HG02588 (cell line): ENCODE results near the gene SF3B1.
"Not testable (repeated sequence)": the region's sequence is repeated elsewhere in the genome, so short reads cannot be mapped to it uniquely, and the experiment has no call there.

Experiments used
- ATAC-seq: cut with Tn5 transposase; IDR thresholded peaks from one replicate; pipeline ENCODE4 v1.9.1; 2021; ENCODE audit warnings: mild to moderate bottlenecking, moderate library complexity; ENCODE audit not compliant: unreplicated experiment

Gene SF3B1

DNA sequence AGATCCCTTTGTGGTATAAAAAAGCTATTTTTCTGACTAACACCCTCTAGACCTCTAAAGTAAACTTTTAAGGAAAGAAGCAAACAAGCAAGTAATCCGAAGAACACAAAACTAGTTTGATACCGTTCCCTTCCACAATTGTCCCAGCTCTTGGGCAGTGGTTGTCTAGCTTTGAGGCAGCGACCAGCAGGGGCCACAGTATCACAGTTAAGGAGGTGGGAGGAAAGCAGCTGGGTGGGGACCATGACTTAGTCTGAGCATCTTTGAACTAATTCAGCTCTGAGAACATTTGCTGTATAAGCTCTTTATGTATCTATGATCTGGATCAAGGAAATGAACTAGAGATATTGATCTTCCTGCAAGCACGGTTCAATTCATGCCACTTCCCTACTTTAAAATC lies 51.0 kb downstream of the SF3B1 start:
- no peak for ATAC-seq

DNA sequence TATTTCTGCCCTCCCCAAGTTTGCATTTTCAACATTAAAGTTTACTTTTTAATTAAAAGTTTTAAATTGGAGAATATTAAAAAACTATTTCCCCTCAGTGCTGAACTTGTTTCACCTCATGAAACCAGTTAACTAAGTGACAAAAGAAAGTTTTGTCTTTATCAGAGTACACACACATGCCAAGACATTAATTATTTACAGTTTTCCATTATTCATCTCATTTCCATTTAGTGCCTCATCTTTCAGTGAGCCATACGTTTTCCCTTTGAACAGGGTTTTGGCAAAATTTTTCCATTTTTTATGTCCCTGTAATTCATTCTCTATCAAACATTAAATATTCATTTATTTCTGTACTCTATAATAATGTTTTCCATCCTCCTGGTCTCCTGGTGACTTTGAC lies 53.2 kb downstream of the SF3B1 start:
- ATAC-seq, result no peak

DNA sequence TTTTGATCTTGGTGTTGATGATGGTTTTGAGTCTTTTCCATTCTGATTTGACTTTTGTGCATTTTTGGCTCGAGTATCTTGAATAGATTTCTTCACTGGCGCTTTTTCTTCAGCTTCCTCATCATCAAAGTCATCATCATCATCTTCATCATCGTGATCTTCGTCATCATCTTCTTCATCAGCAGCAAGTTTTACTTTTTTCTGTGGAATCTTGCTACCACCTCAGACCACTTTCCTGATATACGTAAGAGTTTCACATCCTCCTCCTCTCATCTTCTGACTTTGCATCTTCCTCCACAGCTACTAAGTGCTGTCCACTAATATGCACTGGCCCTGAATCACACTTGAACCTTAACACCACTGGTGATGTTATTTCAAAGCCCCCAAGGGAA lies 54.9 kb downstream of the SF3B1 start:
- not testable (repeated sequence) for ATAC-seq

DNA sequence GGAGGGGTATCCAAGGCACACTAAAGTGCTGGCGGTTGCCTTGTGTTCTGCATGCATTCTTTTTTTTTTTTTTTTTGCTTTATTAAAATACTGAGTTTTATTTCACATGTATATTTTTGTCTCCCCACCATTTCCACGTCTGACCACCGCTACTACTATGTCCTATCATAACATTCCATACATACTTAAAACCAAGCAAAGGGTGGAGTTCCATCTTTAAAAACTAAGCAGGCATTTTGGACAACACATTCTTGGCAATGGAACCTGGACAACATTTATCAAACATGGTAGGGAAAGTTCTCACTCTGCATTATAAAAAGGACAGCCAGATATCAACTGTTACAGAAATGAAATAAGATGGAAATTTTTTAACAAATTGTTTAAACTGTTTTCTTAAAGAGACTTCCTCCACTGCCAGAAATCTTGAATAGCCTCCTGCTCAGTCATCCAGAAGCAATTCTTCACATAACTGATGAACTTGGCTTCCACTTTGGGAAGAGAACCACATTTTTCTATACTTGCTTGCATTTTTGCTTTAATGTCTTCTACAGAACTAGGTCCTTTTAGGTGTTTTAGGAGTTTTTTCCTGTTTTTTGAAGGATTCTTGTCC lies 55.4 kb downstream of the SF3B1 start:
- ATAC-seq, result not testable (repeated sequence)

DNA sequence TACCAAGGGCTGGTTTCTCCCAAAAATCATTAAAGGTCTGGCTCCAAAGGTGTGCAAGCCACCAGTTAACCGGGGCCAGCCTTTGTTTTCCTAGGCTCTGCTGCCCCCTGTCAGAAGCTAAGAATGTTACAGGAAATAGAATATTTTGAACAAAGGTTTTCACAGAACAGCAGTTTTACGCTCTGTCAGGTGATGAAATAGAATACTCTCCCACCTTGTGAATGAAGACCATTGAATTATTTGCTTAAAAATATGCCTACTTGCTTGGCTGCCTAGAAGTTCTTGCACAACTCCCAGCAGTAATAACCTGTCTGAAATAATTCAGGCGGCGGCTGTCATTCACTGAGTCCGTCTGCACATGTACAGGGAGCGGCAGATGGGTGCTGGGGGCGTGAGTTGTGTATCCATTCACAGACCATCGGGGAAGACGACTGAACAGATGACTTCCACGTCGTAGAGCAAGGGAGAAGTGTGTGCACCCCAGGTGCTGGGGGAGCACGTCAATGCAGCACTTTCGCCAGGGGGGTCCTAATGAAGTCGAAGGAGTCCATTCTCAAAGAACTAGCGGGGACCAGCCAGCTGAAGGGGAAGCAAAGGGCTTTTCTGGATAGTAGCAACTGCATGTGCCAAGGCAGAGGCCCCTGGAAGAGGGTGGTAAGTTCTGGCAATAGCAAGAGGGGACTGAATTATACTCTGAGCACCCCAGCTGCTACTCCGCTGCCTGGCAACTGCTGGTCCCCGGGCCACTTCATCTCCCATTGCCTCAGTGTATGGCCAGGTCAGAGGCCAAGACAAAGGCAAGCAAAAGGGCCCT lies 56.1 kb downstream of the SF3B1 start:
- no peak for ATAC-seq

DNA sequence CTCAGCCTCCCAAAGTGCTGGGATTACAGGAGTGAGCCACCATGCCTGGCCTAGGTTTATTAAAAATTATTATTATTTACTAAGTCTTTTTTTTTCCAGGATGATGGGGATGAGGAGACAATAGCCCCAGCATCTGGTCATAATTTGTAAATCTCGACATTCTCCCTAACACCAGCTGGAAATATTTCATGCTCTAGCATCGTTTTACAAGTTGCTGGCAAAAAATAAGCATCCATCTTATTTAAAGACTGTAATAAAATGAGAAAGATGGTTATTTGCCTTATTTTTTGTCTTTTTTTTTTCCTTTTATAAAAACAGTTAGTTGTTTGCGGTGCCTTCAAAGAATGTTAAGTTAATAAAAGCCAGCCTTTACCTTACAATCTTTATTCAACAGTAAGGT lies 56.7 kb downstream of the SF3B1 start:
- no peak for ATAC-seq

DNA sequence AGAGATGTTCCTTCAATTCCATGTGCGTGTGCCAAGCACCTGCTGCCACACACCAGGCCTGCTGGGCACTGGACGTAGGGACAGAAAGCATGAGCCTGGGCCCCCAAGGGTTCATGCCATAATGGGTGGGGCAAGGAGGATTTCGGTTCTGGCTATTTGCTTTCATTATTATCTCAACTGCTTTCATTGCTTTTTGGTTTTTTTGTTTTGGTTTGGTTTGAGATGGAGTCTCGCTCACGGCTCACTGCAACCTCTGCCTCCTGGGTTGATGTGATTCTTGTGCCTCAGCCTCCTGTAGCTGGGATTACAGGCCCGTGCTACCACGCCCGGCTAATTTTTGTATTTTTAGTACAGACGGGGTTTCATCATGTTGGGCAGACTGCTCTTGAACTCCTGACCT lies 57.2 kb downstream of the SF3B1 start:
- ATAC-seq, result no peak

DNA sequence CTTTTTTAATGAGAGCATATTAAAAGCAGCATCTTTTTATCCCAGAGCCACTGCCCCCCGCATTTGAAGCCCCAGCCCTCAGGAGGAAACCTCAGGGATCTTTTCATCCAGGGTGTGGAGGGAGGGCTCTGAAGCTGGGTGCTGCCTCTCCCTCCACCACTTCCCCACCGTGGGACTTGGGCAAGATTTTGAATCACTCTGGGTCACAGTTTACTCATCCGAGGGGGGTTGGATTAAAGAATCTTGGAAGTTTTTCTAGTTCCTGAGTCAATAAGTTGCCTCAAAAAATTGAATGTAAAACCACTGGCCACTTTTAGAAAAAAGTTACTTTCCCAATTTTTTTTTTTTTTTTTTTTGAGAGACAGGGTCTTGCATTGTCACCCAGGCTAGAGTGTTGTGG lies 62.2 kb downstream of the SF3B1 start:
- ATAC-seq, result no peak

DNA sequence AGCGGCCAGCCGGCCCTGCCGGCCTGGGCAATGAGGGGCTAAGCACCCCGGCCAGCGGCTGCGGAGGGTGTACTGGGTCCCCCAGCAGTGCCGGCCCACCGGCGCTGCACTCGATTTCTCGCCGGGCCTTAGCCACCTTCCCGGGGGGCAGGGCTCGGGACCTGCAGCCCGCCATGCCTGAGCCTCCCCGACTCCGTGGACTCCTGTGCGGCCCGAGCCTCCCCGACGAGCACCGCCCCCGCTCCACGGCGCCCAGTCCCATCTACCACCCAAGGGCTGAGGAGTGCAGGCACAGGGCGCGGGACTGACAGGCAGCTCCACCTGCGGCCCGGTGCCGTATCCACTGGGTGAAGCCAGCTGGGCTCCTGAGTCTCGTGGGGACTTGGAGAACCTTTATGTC lies 64.2 kb downstream of the SF3B1 start:
- not testable (repeated sequence) for ATAC-seq

DNA sequence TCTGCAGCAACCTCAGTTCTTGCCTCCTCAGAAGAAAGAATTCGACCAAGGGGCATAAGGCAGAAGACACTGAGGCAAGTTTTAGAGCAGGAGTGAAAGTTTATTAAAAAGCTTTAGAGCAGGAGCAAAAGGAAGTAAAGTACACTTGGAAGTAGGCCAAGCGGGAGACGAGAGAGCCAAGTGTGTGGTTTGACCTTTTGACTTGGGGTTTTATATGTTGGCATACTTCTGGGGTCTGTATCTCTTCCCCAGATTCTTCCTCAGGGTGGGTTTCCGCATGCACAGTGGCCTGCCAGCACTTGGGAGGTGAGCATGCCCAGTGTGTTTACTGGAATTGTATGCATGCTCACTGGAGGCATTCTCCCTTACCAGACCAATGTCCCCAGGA lies 64.9 kb downstream of the SF3B1 start:
- no peak for ATAC-seq

DNA sequence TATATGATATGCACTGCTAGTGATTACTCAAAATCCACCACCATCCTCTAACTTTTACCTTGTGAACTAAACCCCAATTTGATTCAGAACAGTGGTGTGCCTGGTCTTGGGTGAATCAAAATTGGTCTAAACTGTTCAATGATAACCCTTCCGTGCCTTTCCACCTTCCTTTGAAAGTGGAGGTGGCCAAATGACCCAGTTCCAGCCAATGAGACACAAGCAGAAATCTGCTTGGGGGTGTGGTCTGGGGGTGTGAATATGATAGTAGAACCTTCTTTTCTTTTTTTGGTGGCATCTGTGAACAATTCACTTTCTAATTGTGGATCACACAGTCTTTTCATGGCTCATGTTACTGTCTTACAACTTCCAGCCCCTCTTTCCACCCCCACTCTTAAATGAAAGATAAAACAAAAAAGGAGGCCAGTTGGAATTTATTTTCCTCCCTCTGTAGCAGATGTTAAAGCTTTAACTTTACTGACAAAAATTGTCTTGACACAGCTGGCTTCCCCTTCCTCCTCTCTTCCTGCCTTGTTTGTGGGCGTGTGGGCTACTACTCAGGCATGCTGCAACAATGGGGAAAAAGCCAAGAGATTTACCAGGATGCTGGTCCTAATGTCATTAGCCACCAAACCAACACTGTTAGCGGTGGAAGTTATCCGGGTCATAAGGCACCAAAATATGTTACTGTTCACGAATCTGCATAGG lies 65.4 kb downstream of the SF3B1 start:
- ATAC-seq, result no peak

DNA sequence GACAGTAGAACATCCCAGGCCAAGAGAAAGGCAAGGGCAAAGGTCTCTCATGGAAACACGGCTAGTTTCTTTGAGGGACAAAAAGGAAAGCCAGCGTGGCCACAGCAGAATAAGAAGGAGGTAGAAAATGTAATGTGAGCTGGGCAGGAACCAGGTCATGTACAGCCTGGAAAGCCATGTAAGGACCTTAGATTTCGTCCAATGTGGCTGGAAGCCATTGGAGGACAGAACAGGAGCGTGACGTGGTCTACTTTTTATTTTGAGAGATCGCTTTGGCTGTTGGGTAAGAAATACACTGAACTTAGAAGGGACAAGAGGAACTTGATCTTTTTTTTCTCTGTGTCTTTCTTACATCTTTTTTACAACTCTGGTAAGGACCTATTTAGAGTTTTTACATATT lies 66.4 kb downstream of the SF3B1 start:
- ATAC-seq, result no peak

DNA sequence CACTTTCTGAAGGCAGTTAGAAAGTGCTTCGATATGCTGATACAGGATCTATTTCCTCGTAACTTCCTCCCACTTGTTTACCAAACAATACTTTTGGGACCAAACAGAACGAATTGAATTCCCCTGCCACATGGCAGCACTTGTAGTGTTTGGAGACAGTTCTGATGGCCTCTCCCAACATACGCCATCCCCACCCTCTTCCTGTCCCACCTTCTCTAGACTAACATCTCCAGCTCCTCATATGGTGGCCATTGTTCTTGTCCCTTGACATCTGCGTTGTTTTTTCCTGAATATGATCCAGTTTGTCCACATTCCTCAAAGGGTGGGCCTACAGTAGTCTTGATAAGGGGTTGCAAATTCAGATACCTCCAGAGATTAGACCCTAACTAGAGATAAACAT lies 70.8 kb downstream of the SF3B1 start:
- no peak for ATAC-seq

DNA sequence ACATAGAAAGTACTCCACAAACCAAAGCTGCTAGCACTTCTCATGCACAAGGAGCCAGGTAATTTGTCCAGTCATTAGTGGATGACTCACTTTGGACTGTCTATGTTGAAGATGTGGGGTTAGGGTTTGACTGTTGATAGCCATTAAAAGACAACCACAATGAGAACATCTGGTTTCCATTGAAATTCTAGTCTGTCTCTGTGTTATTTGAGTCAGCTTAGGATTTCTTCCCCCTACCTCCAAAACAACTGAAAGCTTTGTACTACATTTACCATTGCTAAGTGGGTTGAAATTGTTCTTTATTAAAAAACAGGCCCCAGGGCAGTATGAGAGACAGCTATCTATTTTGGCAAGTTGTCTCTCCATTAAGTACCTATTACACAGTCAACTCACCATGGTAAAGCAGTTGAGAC lies 74.1 kb downstream of the SF3B1 start:
- peak; percentile 84 for ATAC-seq

DNA sequence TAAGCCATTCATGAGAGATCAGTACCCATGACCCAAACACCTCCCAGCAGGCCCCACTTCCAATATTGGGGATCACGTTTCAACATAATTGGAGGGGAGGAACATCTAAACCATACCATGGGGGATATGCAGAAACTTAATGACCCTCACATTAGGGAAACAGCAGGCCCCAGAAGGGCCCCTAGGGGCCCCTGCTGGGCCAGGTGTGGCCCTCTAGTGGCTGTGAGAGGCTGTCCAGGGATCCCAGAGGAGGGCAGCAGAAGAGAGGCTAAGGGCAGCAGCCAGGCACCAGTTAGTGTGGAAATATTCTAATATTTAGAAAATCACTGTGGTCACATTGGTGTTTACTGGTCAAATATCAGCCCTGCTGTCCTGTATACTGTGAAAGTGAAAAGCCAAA lies 75.0 kb downstream of the SF3B1 start:
- no peak for ATAC-seq

DNA sequence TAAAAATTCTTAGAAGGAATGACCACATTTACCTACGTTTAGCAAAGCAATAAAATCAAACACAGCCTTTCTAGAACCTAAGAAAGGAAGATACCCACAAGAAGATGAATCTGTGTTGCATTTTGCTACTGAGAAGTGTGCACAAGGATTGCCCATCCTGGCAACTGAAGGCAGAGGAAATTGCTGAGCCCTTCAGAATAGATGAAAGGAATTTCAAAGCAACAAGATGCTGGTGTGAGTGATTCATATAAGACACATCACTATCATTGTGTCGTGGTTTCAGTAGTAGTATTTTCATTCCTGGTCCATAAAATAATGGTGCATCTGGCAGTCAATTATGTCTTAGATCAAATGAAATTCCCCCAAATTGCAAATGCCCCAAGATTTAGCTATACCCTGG lies 75.9 kb downstream of the SF3B1 start:
- no peak for ATAC-seq

DNA sequence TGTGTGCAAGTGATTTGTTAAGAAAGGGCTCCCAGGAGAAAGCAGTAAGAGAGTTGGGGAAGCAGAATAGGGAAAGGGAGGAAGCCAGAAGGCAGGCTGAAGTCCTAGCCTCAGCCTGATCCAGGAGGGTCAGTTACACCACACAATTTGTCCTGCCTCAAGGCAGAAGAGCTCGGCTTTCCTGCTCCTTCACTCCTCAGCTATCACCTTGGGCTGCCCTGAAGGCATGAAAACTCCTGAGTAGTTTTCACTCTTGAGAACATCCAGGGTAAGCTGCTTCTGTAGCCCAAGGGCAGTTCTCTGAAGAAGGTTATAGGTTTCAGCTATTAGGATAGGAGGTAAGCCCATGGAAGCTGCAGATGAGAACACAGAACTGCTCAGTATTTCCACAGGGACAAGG lies 76.8 kb downstream of the SF3B1 start:
- no peak for ATAC-seq

DNA sequence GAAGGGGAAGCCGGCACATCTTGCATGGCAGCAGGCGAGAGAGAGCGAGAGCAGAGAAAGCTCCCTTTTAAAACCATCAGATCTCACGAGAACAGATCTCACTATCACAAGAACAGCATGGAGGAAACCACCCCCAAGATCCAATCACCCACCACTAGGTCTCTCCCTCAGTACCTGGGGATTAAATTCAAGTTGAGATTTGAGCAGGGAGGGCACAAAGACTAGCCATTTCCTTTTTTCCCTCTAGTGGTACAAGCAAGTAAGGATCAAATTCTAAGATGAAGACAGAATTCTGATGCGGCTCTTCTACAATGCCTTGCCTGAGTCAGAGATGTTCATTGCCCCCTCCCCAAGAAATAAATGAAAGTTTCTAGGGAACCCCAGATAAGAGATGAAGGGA lies 78.7 kb downstream of the SF3B1 start:
- no peak for ATAC-seq

DNA sequence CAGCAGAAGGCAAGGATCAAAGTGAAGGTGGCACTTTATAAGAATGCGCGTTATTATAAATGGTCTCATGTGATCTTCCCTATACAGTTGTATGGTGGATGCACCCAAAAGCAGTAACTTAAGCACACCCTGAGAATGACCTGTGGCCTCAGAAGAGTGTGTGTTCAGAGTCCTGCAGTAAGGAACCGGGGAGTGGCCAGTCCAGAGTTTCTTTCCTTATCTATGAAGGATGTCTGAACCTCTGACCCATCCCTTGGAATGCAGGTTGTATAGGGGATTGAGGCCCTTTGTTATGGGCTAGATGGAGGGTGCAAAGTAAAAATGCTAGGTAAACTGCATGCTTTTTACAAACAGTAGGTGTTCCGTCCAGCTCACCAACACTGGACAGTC lies 80.7 kb downstream of the SF3B1 start:
- ATAC-seq, result no peak

DNA sequence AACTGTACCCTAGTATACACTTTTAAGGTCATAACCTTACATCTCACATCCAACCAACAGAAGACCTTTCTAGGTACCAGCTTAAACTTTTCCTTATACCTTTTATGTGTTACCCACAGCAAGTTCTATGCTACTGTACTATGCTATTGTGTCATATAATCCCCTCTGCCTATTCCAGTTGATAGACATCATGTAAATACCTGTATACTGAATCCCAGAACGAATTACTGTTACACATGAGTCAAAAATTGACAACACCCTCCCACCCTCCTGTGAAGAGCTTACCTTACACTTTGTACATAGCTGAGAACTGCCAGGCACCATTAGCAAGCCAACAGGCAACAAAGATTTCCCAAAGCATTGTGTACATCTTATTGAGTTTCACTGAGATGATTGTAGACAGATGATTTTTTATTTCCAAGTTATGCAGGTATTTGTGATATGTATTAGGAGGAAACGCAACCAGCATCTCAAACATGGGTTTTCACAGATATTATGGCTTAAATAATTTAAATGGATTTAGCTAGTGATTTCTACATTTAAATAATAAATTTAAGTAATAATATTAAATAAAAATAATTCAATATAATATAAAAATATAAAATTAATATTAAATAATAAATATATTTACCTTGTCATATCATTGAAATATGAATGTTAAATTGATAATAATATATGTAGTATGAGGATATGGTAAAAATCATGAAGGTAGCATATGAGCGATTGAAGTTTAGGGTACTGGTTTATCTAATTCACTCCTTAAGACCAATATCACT lies 81.2 kb downstream of the SF3B1 start:
- no peak for ATAC-seq

DNA sequence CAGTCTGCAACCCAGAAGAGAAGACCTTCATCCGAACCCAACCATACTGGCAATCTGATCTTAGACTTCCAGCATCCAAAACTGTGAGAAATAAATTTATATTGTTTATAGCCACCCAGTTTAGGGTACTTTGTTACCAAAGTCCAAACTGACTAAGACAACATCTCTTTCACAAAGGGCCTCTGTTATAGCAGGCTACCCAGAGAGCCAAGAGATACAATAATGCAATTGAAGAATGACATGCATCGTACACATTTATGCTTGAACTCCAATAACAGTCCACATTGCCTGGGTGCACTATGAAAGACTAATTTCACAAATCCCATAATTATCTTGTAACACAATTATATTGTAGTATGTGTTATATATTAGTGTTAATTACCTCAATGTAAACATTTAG lies 85.1 kb downstream of the SF3B1 start:
- ATAC-seq, result no peak
